Neural cell (in vitro differentiated cells): ENCODE data around the gene CBS. TPM values are rescaled to one million over a fixed set of nuclear protein-coding genes. Genes with fewer than 3 reads are reported as not detected.

Experiments used
- H2AFZ ChIP-seq: fragments of 200-600, 300-800 bp; sonication (generic), shearing (Covaris generic); 2 replicates; pipeline ENCODE4 v1.6.0; 2014; ENCODE audit warnings: low read depth, mild to moderate bottlenecking, antibody characterized with exemption, low read length, moderate library complexity
- H3F3A ChIP-seq: fragments of 200-600 bp; shearing (Covaris generic); 2 replicates; pipeline ENCODE4 v1.6.1; 2016; ENCODE audit warnings: mild to moderate bottlenecking, moderate library complexity, mixed read lengths, antibody characterized with exemption, low read length; ENCODE audit not compliant: insufficient read depth, poor library complexity, severe bottlenecking
- H3K27ac ChIP-seq: fragments of 200-600, 300-800 bp; sonication (generic), shearing (Covaris generic); 2 replicates; pipeline ENCODE4 v1.5.1; 2014; ENCODE audit warnings: mild to moderate bottlenecking, low read length, moderate library complexity
- H3K27me3 ChIP-seq: fragments of 300-800, 200-600 bp; sonication (generic), shearing (Covaris generic); 2 replicates; pipeline ENCODE4 v1.6.0; 2014; ENCODE audit warnings: mild to moderate bottlenecking, low read depth, low read length, moderate library complexity; ENCODE audit not compliant: insufficient read depth
- H3K36me3 ChIP-seq: fragments of 300-800, 200-600 bp; sonication (generic), shearing (Covaris generic); 2 replicates; pipeline ENCODE4 v1.5.1; 2014; ENCODE audit warnings: mild to moderate bottlenecking, antibody characterized with exemption, low read length, moderate library complexity; ENCODE audit not compliant: insufficient read depth
- H3K4me2 ChIP-seq: fragments of 300-800, 200-600 bp; sonication (generic), shearing (Covaris generic); 2 replicates; pipeline ENCODE4 v1.6.0; 2014; ENCODE audit warnings: mild to moderate bottlenecking, low read length
- H3K4me3 ChIP-seq: fragments of 300-800, 200-600 bp; sonication (generic), shearing (Covaris generic); 2 replicates; pipeline ENCODE4 v1.5.1; 2014; ENCODE audit warnings: mild to moderate bottlenecking, low read length, moderate library complexity
- H3K79me2 ChIP-seq: fragments of 200-600 bp; shearing (Covaris generic); replicated peaks from 2 replicates; pipeline ENCODE4 v1.6.0; 2014; ENCODE audit warnings: mild to moderate bottlenecking, low read length, moderate library complexity; ENCODE audit not compliant: insufficient read depth
- H3K9ac ChIP-seq: fragments of 300-800, 200-600 bp; sonication (generic), shearing (Covaris generic); 2 replicates; pipeline ENCODE4 v1.6.1; 2016; ENCODE audit warnings: mild to moderate bottlenecking, low read length, mixed read lengths
- H3K9me2 ChIP-seq: fragments of 200-600 bp; shearing (Covaris generic); 2 replicates; pipeline ENCODE4 v1.6.1; 2016; ENCODE audit warnings: mild to moderate bottlenecking, low read length, mixed read lengths; ENCODE audit not compliant: insufficient read depth
- H3K9me3 ChIP-seq: fragments of 200-600, 300-800 bp; sonication (generic), shearing (Covaris generic); 2 replicates; pipeline ENCODE4 v1.6.1; 2016; ENCODE audit warnings: mild to moderate bottlenecking, mixed run types, low read length, moderate library complexity, mixed read lengths
- H4K20me1 ChIP-seq: fragments of 200-600 bp; shearing (Covaris generic); 2 replicates; pipeline ENCODE4 v1.6.1; 2016; ENCODE audit warnings: mild to moderate bottlenecking, mixed run types; ENCODE audit not compliant: insufficient read depth
- EP300 ChIP-seq: fragments of 450-650 bp; conservative IDR thresholded peaks from 2 replicates; pipeline ENCODE4 v1.6.1; 2014; ENCODE audit warnings: antibody characterized with exemption, mild to moderate bottlenecking, moderate library complexity; ENCODE audit not compliant: poor library complexity, severe bottlenecking
- EZH2 ChIP-seq: fragments of 200-600, 300-800 bp; shearing (Covaris generic), sonication (generic); IDR thresholded peaks from 2 replicates; pipeline ENCODE4 v1.6.1; 2014; ENCODE audit warnings: antibody characterized with exemption, low read length, borderline replicate concordance, mild to moderate bottlenecking; ENCODE audit not compliant: insufficient read depth, poor library complexity, severe bottlenecking
- MXI1 ChIP-seq: fragments of 450-650 bp; conservative IDR thresholded peaks from 2 replicates; pipeline ENCODE4 v1.6.1; 2014; ENCODE audit warnings: antibody characterized with exemption, mild to moderate bottlenecking; ENCODE audit not compliant: poor library complexity, severe bottlenecking
- POLR2AphosphoS5 ChIP-seq: IDR thresholded peaks from 2 replicates; pipeline ENCODE4 v1.6.1; 2012
- RAD21 ChIP-seq: fragments of 450-650 bp; conservative IDR thresholded peaks from 2 replicates; pipeline ENCODE4 v1.6.1; 2014; ENCODE audit warnings: antibody characterized with exemption, mild to moderate bottlenecking, moderate library complexity
- REST ChIP-seq: IDR thresholded peaks from 2 replicates; pipeline ENCODE4 v1.6.1; 2012; ENCODE audit warnings: borderline replicate concordance
- SMC3 ChIP-seq: fragments of 450-650 bp; conservative IDR thresholded peaks from 2 replicates; pipeline ENCODE4 v1.6.1; 2014; ENCODE audit warnings: antibody characterized with exemption, mild to moderate bottlenecking, moderate library complexity; ENCODE audit not compliant: poor library complexity
- TAF1 ChIP-seq: IDR thresholded peaks from 2 replicates; pipeline ENCODE4 v1.6.1; 2012; ENCODE audit warnings: low read depth
- polyA plus RNA-seq: library from polyadenylated mRNA; depleted of rRNA; stranded (reverse); fragments of >200 nt; gene quantifications from 2 replicates; pipeline ENCODE4 v1.2.3, GENCODE V29; 2014
- TF ChIP-seq, protein P1 (sequence below): fragments of 450-650 bp; IDR thresholded peaks from 2 replicates; pipeline ENCODE4 v1.5.1; 2014; ENCODE audit warnings: antibody characterized with exemption, mild to moderate bottlenecking, moderate library complexity; ENCODE audit not compliant: poor library complexity, severe bottlenecking

Gene CBS
- polyA plus RNA-seq, 1 donor from 2014 or later, result 16.3 TPM

- Histone ChIP-seq H3K27ac (no peak overlapping the region), H3K9ac (no peak overlapping the region), H3K36me3 (peaks cover 4% of the 10 kb centered on the region), H3F3A (peaks cover 3% of the 10 kb centered on the region), H3K9me2 (no peaks in the 10 kb centered on the region), H3K9me3 (no peaks in the 10 kb centered on the region), H3K4me2 (no peak overlapping the region), H2AFZ (no peak overlapping the region), H4K20me1 (no peaks in the 10 kb centered on the region), H3K4me3 (no peak overlapping the region), H3K27me3 (no peaks in the 10 kb centered on the region), H3K79me2 (no peaks in the 10 kb centered on the region)
- TF ChIP-seq POLR2AphosphoS5 (no peak), SMC3 (no peak), EP300 (no peak), RAD21 (no peak), MXI1 (no peak), REST (no peak), EZH2 (no peak), TAF1 (no peak)
- TF ChIP-seq, protein P1, sequence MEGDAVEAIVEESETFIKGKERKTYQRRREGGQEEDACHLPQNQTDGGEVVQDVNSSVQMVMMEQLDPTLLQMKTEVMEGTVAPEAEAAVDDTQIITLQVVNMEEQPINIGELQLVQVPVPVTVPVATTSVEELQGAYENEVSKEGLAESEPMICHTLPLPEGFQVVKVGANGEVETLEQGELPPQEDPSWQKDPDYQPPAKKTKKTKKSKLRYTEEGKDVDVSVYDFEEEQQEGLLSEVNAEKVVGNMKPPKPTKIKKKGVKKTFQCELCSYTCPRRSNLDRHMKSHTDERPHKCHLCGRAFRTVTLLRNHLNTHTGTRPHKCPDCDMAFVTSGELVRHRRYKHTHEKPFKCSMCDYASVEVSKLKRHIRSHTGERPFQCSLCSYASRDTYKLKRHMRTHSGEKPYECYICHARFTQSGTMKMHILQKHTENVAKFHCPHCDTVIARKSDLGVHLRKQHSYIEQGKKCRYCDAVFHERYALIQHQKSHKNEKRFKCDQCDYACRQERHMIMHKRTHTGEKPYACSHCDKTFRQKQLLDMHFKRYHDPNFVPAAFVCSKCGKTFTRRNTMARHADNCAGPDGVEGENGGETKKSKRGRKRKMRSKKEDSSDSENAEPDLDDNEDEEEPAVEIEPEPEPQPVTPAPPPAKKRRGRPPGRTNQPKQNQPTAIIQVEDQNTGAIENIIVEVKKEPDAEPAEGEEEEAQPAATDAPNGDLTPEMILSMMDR, result no peak
Observed at GRCh38 chr21:43021191-43021590, 54.4 kb downstream of the CBS start.

DNA sequence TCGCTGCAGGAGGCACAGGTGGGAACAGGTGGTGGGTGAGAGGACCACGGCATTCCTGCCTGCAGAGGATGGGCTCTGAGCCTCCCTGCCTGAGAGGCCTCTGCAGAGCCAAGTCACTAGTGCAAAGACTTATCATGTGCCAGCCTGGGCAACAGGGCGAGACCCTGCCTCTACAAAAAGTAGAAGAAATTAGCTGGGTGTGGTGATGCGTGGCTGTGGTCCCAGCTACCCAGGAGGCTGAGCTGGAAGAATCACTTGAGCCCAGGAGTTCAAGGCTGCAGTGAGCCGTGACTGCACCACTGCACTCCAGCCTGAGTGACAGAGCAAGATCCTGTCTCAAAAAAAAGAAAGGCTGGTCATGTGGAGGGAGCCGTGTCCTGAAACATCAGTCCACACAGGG is 54.9 kb downstream of the CBS start:
- Histone ChIP-seq H2AFZ (no peak overlapping the region), H3F3A (peaks cover 3% of the 10 kb centered on the region), H4K20me1 (no peaks in the 10 kb centered on the region), H3K4me2 (no peak overlapping the region), H3K27me3 (no peaks in the 10 kb centered on the region), H3K9ac (no peak overlapping the region), H3K36me3 (peaks cover 4% of the 10 kb centered on the region), H3K9me3 (no peaks in the 10 kb centered on the region), H3K9me2 (no peaks in the 10 kb centered on the region), H3K27ac (no peak overlapping the region), H3K4me3 (no peak overlapping the region), H3K79me2 (no peaks in the 10 kb centered on the region)
- no peak for TF ChIP-seq RAD21
- TF ChIP-seq, protein P1, result no peak
- TF ChIP-seq POLR2AphosphoS5, result no peak
- TF ChIP-seq REST, result no peak
